GM12878 (cell line): ENCODE results near the gene PEAR1. TPM values are rescaled to one million over a fixed set of nuclear protein-coding genes. Genes with fewer than 3 reads are reported as not detected.

Source experiments
- ATAC-seq: fragments of 200-7000 bp; cut with Tn5 transposase; 3 replicates; pipeline ENCODE4 v1.9.1; 2020; ENCODE audit warnings: mild to moderate bottlenecking, moderate library complexity
- BruUV-seq: library from RNA; stranded (reverse); fragments of 400-500 nt; replicated peaks from 2 replicates; lab custom pipeline; 2021; lab: Mats Ljungman, UMichigan
- CTCF ChIA-PET: fragments of 300-600 bp; sonication (Branson Sonifier 250); formaldehyde crosslinking; extraction: SDS; loops from one replicate; lab custom pipeline; 2021; ENCODE audit warnings: inconsistent platforms; lab: Yijun Ruan, JAX
- POLR2A ChIA-PET: fragments of 350-600 bp; formaldehyde crosslinking; extraction: SDS; loops from one replicate; lab custom pipeline; 2021; ENCODE audit warnings: inconsistent platforms; lab: Charles Lee
- RAD21 ChIA-PET: fragments of 300-600 bp; sonication (Branson Sonifier 250); formaldehyde crosslinking; loops from one replicate; lab custom pipeline; 2023; ENCODE audit warnings: antibody characterized with exemption; ENCODE audit not compliant: unreplicated experiment; lab: Charles Lee
- SMC1A ChIA-PET: fragments of 300-600 bp; sonication (Branson Sonifier 250); formaldehyde crosslinking; loops from one replicate; lab custom pipeline; 2023; ENCODE audit not compliant: unreplicated experiment, uncharacterized antibody; lab: Charles Lee
- DNase-seq: peaks from one replicate; pipeline ENCODE4 v3.0.0-alpha.2; 2011; ENCODE audit warnings: low read depth, low spot score
- FAIRE-seq: peaks from 3 replicates; lab custom pipeline; 2011; peaks lifted over from hg19 to GRCh38; lab: Jason Lieb, UNC
- H2AFZ ChIP-seq: 2 replicates; pipeline ENCODE4 v1.6.0; 2011; ENCODE audit warnings: low read depth, low read length, control low read depth; ENCODE audit not compliant: control insufficient read depth
- H3K27ac ChIP-seq: 2 replicates; pipeline ENCODE4 v1.5.1; 2011; ENCODE audit warnings: control low read depth; ENCODE audit not compliant: control insufficient read depth, insufficient read depth
- H3K27me3 ChIP-seq, 2 experiments: replicated peaks in 1 of 2; 2 replicates each; pipeline versions ENCODE4 v1.6.0 to v1.6.1; 2011; ENCODE audit warnings: low read length in 1 of 2; ENCODE audit not compliant: control insufficient read depth in 2 of 2, insufficient read depth in 2 of 2
- H3K36me3 ChIP-seq, 2 experiments: 2 replicates each; pipeline ENCODE4 v1.5.1; 2011; ENCODE audit warnings: low read length in 1 of 2; ENCODE audit not compliant: control insufficient read depth in 2 of 2, insufficient read depth in 2 of 2
- H3K4me1 ChIP-seq: 2 replicates; pipeline ENCODE4 v1.6.1; 2011; ENCODE audit warnings: mild to moderate bottlenecking, low read length, moderate library complexity, mixed read lengths; ENCODE audit not compliant: control insufficient read depth, insufficient read depth
- H3K4me2 ChIP-seq: 2 replicates; pipeline ENCODE4 v1.6.0; 2011; ENCODE audit warnings: control low read depth; ENCODE audit not compliant: control insufficient read depth, insufficient read depth
- H3K4me3 ChIP-seq: fragments of 200-600 bp; sonication (generic); 2 replicates; pipeline ENCODE4 v1.5.1; 2016
- H3K79me2 ChIP-seq: 2 replicates; pipeline ENCODE4 v1.6.0; 2011; ENCODE audit warnings: low read length; ENCODE audit not compliant: control insufficient read depth, insufficient read depth
- H3K9ac ChIP-seq: 2 replicates; pipeline ENCODE4 v1.8.0; 2011; ENCODE audit warnings: low read length, control low read depth, mixed read lengths; ENCODE audit not compliant: control insufficient read depth, insufficient read depth
- H3K9me3 ChIP-seq: replicated peaks from 3 replicates; pipeline ENCODE4 v1.5.1; 2011; ENCODE audit warnings: mild to moderate bottlenecking, low read length; ENCODE audit not compliant: control insufficient read depth, insufficient read depth
- H4K20me1 ChIP-seq: 2 replicates; pipeline ENCODE4 v1.6.0; 2011; ENCODE audit not compliant: control insufficient read depth, insufficient read depth
- ATF3 ChIP-seq: IDR thresholded peaks from 2 replicates; pipeline ENCODE4 v1.6.1; 2011; ENCODE audit warnings: low read depth, mild to moderate bottlenecking, low read length, moderate library complexity, borderline replicate concordance; ENCODE audit errors: extremely low read depth
- E2F4 ChIP-seq: IDR thresholded peaks from 2 replicates; pipeline ENCODE4 v1.6.1; 2012; ENCODE audit warnings: low read depth, low read length, improper control_type of control experiment
- GATAD2B ChIP-seq: fragments of 450-650 bp; conservative IDR thresholded peaks from 2 replicates; pipeline ENCODE4 v1.6.1; 2017; ENCODE audit warnings: low read depth, mild to moderate bottlenecking, moderate library complexity
- KAT2A ChIP-seq: conservative IDR thresholded peaks from 2 replicates; pipeline ENCODE4 v1.6.1; 2011; ENCODE audit warnings: low read depth, low read length; ENCODE audit not compliant: control insufficient read depth
- NBN ChIP-seq: fragments of 450-650 bp; IDR thresholded peaks from 2 replicates; pipeline ENCODE4 v1.6.1; 2016
- RAD51 ChIP-seq: fragments of 450-650 bp; IDR thresholded peaks from 2 replicates; pipeline ENCODE4 v1.6.1; 2016; ENCODE audit warnings: moderate library complexity, mild to moderate bottlenecking, inconsistent platforms
- RELB ChIP-seq: fragments of 450-650 bp; IDR thresholded peaks from 2 replicates; pipeline ENCODE4 v1.6.1; 2017; ENCODE audit warnings: low read depth, mild to moderate bottlenecking, moderate library complexity
- TAF1 ChIP-seq: IDR thresholded peaks from 2 replicates; pipeline ENCODE4 v1.6.1; 2011; ENCODE audit warnings: mild to moderate bottlenecking, low read depth, low read length, borderline replicate concordance
- TCF12 ChIP-seq: IDR thresholded peaks from 2 replicates; pipeline ENCODE4 v1.6.1; 2011; ENCODE audit warnings: low read depth, mild to moderate bottlenecking, low read length
- YY1 ChIP-seq: IDR thresholded peaks from 2 replicates; pipeline ENCODE4 v1.6.1; 2011; ENCODE audit warnings: low read depth, mild to moderate bottlenecking, low read length
- ZBTB4 ChIP-seq: fragments of 450-650 bp; formaldehyde crosslinking; IDR thresholded peaks from 2 replicates; pipeline ENCODE4 v1.4.0; 2022; ENCODE audit warnings: mild to moderate bottlenecking, moderate library complexity
- ZNF207 ChIP-seq: fragments of 450-650 bp; IDR thresholded peaks from 2 replicates; pipeline ENCODE4 v1.6.1; 2014; ENCODE audit warnings: antibody characterized with exemption, mild to moderate bottlenecking, borderline replicate concordance
- ZSCAN29 ChIP-seq: fragments of 450-650 bp; IDR thresholded peaks from 2 replicates; pipeline ENCODE4 v1.6.1; 2017; ENCODE audit warnings: mild to moderate bottlenecking, moderate library complexity
- WGBS: methylation state at CpG from one replicate; pipeline ENCODE4 v1.1.6; 2016; ENCODE audit warnings: low lambda C conversion rate; ENCODE audit not compliant: insufficient replicate concordance, insufficient coverage; ENCODE audit errors: missing lambda C conversion rate; 5-methylcytosine and 5-hydroxymethylcytosine counted together
- in situ Hi-C: fragments of 300-500 bp; cut with MboI; formaldehyde crosslinking; loops from 9 replicates; pipeline ENCODE4 v1.14.3; 2018; ENCODE audit warnings: mixed read lengths
- intact Hi-C: fragments of 100-400 bp; cut with micrococcal nuclease; formaldehyde crosslinking; loops from one replicate; pipeline ENCODE4 v1.14.2; 2022; ENCODE audit not compliant: unreplicated experiment
- polyA plus RNA-seq, 11 experiments: library from polyadenylated mRNA; depleted of rRNA in 4 of 11; unstranded in 6 of 11; stranded (reverse) in 5 of 11; fragments of >200 nt; fragmentation: Nextera tagmentation in 4 of 11; fragmentation: Illumina TruSeq in 1 of 11; extraction: Ambion mirVana in 4 of 11; extraction: Trizol in 1 of 11; gene quantifications; 1 replicate in 1 of 11; 2 replicates in 10 of 11; pipeline versions ENCODE4 v1.2.1 to v1.2.3, GENCODE V29; 2011 to 2016; ENCODE audit warnings: inconsistent platforms in 2 of 11, missing spikeins in 2 of 11, low read depth in 1 of 11
- total RNA-seq, 4 experiments: library from RNA; depleted of rRNA in 3 of 4; stranded (reverse); fragments of >200 nt in 3 of 4; fragmentation: Illumina TruSeq in 1 of 4; extraction: Trizol in 1 of 4; gene quantifications; 2 replicates each; pipeline versions ENCODE4 v1.2.1 to v1.2.3, GENCODE V29; 2013 to 2021
- TF ChIP-seq, protein P1 (sequence below): IDR thresholded peaks from 2 replicates; pipeline ENCODE4 v1.6.1; 2011; ENCODE audit warnings: mild to moderate bottlenecking, low read depth, low read length, moderate library complexity; ENCODE audit not compliant: insufficient replicate concordance

PEAR1 gene
- total and polyA plus RNA-seq, 10 of the 15 experiments (the other 5 are each of a cell fraction or from before 2014, with no cell fraction given), result not detected

- TF ChIP-seq KAT2A (no peak), ZBTB4 (CRISPR knock-in tag) (no peak), ATF3 (no peak), ZSCAN29 (no peak), TCF12 (no peak)
These were observed 48.2 kb upstream of the PEAR1 start (continued) for GRCh38 chr1:156845055-156845952.

DNA sequence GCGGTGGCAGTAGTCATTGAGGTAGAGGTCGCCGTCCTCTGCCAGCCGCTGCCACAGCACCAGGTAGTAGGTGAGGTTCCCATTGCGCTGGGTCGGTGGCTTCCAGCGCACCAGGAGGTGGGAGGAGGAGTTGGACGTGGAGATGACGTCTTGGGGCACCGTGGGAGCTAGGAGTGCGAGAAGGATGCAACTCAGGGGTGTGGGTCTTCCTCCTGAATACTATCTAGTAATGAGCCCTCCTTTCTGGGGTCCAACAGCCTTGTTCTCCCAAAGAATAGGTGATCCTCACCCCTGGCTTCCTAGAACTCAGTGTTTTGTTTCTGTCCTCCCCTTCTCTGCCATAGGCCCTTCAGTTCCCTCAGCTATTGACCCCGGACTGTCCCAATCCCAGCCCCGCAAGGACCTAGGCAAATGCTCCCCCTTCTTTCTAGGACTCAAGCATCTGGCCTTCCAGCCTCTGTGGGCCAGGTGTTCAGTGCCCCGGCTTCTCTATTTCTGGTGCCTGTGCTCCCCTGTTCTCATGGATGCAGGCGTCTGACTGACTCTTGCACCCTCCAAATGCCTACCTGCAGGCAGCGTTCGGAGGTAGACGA lies 47.5 kb upstream of the PEAR1 start:
- no peak overlapping the region for H3K9ac ChIP-seq
- no peak for DNase-seq
- ATAC-seq, result no peak
- RAD21 ChIA-PET, result no interaction called here
- SMC1A ChIA-PET, result no interaction called here
- no TSS peak for BruUV-seq
- H2AFZ ChIP-seq, result no peak overlapping the region
- no peak overlapping the region for H3K27ac ChIP-seq
- no peak for FAIRE-seq
- CTCF ChIA-PET, result interaction anchor here (0.6 to 2.6 kb wide), 3 partner anchors 8 to 43 kb away, joined by 3 to 23 read pairs (median 3); no protein-coding TSS in a partner anchor
- H3K27me3 ChIP-seq, result peaks cover 0 to 7% of the 10 kb centered on the region in 2 experiments
- in situ Hi-C loops (no loop called here), intact Hi-C loops (no loop called here)
- no peaks in the 10 kb centered on the region for H4K20me1 ChIP-seq
- no peaks in the 10 kb centered on the region for H3K9me3 ChIP-seq
- H3K4me1 ChIP-seq, result no peaks in the 10 kb centered on the region
- H3K36me3 ChIP-seq, result no peaks in the 10 kb centered on the region
- 30% methylated on average over 18 of the region's 18 CpGs for WGBS
- no peaks in the 10 kb centered on the region for H3K79me2 ChIP-seq
- POLR2A ChIA-PET, result no interaction called here
- H3K4me3 ChIP-seq, result no peak overlapping the region
- no peak overlapping the region for H3K4me2 ChIP-seq
- TF ChIP-seq ZNF207 (no peak), GATAD2B (no peak), NBN (no peak), YY1 (no peak), RELB (no peak), TAF1 (no peak), RAD51 (no peak), E2F4 (no peak)
- TF ChIP-seq, protein P1, sequence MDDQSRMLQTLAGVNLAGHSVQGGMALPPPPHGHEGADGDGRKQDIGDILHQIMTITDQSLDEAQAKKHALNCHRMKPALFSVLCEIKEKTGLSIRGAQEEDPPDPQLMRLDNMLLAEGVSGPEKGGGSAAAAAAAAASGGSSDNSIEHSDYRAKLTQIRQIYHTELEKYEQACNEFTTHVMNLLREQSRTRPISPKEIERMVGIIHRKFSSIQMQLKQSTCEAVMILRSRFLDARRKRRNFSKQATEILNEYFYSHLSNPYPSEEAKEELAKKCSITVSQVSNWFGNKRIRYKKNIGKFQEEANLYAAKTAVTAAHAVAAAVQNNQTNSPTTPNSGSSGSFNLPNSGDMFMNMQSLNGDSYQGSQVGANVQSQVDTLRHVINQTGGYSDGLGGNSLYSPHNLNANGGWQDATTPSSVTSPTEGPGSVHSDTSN, result no peak
